B cell (primary cell): Measurements from ENCODE around the gene RSPH3.

Experiments
- EZH2 ChIP-seq: IDR thresholded peaks from 2 replicates; pipeline ENCODE4 v1.6.1; 2012; ENCODE audit warnings: borderline replicate concordance, low read depth, mild to moderate bottlenecking, moderate library complexity, low read length; ENCODE audit not compliant: insufficient read depth, poor library complexity, severe bottlenecking
- TF ChIP-seq, protein P1 (sequence below): fragments of 200-600 bp; IDR thresholded peaks from one replicate; pipeline ENCODE4 v1.8.0; 2022; ENCODE audit warnings: antibody characterized with exemption, mild to moderate bottlenecking

- TF ChIP-seq, protein P1, sequence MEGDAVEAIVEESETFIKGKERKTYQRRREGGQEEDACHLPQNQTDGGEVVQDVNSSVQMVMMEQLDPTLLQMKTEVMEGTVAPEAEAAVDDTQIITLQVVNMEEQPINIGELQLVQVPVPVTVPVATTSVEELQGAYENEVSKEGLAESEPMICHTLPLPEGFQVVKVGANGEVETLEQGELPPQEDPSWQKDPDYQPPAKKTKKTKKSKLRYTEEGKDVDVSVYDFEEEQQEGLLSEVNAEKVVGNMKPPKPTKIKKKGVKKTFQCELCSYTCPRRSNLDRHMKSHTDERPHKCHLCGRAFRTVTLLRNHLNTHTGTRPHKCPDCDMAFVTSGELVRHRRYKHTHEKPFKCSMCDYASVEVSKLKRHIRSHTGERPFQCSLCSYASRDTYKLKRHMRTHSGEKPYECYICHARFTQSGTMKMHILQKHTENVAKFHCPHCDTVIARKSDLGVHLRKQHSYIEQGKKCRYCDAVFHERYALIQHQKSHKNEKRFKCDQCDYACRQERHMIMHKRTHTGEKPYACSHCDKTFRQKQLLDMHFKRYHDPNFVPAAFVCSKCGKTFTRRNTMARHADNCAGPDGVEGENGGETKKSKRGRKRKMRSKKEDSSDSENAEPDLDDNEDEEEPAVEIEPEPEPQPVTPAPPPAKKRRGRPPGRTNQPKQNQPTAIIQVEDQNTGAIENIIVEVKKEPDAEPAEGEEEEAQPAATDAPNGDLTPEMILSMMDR: no peak
- TF ChIP-seq EZH2: no peak
Observed at GRCh38 chr6:158938811-158939254, 61.2 kb downstream of the RSPH3 start.
